Epithelial cell of proximal tubule (primary cell): ENCODE data around the gene MEIS2. TPM values are rescaled to one million over a fixed set of nuclear protein-coding genes. Genes with fewer than 3 reads are reported as not detected.

Experiments used
- DNase-seq: peaks from one replicate; pipeline ENCODE4 v3.0.0-alpha.2; 2011; ENCODE audit warnings: low read depth
- H3K4me3 ChIP-seq: 2 replicates; pipeline ENCODE4 v1.5.1; 2011; ENCODE audit warnings: low read depth, mild to moderate bottlenecking, low read length
- total RNA-seq: library from RNA; depleted of rRNA; stranded (reverse); fragments of >200 nt; gene quantifications from 2 replicates; pipeline ENCODE4 v1.2.3, GENCODE V29; 2015
- TF ChIP-seq, protein P1 (sequence below): conservative IDR thresholded peaks from 2 replicates; pipeline ENCODE4 v1.5.1; 2012; ENCODE audit warnings: low read depth, mild to moderate bottlenecking, low read length

The MEIS2 gene
- total RNA-seq, 1 donor from 2014 or later, result 14.0 TPM

DNA sequence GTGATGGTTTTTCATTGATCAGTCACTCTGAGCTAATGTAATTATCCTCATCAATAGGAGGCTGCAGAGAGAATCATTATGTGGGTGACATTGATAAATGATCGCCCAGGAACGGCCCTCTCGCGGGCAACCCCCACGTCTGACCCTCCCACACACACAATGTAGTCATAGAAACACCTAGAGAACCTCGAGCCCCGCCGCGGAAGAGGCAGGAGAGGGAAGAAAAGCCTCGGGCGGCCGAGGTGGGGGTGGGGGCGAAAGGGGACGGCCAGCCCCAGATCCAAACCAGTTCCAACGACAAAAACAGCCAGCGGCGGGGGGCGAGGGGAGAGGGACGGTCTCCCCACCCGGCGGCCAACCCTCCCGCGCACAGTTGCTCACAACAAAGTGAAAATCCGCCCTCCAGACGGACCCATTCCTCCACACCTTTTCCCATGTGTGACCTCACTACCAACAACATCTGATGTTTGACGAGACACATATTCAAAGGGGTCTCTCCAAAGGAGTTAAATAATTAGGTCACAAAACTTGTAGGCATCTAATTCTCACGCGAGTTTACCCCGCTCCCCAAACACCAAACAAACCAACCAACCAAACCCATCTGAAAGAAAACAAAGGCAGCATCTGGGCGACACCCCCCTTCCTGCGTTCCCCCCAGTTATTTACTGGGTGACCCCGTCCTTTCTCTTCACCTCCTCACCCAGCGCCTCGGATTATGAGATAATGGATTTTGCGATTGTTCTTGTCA lies 213.0 kb downstream of the MEIS2 start:
- DNase-seq, result no peak
- TF ChIP-seq, protein P1, sequence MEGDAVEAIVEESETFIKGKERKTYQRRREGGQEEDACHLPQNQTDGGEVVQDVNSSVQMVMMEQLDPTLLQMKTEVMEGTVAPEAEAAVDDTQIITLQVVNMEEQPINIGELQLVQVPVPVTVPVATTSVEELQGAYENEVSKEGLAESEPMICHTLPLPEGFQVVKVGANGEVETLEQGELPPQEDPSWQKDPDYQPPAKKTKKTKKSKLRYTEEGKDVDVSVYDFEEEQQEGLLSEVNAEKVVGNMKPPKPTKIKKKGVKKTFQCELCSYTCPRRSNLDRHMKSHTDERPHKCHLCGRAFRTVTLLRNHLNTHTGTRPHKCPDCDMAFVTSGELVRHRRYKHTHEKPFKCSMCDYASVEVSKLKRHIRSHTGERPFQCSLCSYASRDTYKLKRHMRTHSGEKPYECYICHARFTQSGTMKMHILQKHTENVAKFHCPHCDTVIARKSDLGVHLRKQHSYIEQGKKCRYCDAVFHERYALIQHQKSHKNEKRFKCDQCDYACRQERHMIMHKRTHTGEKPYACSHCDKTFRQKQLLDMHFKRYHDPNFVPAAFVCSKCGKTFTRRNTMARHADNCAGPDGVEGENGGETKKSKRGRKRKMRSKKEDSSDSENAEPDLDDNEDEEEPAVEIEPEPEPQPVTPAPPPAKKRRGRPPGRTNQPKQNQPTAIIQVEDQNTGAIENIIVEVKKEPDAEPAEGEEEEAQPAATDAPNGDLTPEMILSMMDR, result no peak
- no peak overlapping the region for H3K4me3 ChIP-seq

DNA sequence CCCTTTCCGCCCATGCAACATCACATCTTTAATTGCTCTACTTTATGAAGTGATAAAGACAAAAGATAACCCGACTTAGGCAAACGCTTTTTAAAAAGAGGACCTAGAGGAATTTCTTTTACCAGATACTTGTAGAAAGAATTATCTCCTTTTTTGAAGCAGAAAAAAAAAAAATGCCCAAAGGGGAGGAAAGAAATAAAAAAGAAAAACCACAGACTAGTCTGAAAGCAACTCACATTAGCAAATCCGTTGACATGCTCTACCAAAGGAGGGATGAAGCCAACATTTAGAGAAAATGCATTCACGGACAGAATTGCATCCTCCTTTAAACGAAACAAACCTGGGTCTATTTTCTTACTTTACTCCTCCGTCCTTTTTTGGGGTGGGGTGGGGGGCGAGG lies 213.6 kb downstream of the MEIS2 start:
- H3K4me3 ChIP-seq, result no peak overlapping the region
- TF ChIP-seq, protein P1, result no peak

DNA sequence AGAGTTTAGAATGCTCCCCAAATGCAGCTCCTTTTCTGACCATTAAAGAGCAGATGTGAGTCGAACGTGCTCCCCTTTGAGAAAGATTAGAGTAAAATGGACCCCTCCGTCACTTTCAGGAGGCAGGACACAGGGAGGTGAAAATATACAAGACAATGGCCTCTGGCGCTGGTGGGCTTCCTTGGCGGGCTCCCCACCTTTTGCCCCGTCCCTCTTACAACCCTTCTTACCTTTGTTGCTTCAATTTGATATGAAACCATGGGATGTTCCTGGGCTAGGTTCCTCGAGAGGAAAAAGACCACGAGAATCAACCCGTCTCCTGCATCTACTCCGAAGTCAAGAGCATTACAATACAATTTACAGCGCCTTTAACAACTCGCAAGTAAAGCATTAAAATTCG lies 214.2 kb downstream of the MEIS2 start:
- TF ChIP-seq, protein P1, result no peak
- no peak overlapping the region for H3K4me3 ChIP-seq
- DNase-seq, result no peak

More for the DNA sequence above, 213.6 kb downstream of the MEIS2 start:
- DNase-seq, result no peak

DNA sequence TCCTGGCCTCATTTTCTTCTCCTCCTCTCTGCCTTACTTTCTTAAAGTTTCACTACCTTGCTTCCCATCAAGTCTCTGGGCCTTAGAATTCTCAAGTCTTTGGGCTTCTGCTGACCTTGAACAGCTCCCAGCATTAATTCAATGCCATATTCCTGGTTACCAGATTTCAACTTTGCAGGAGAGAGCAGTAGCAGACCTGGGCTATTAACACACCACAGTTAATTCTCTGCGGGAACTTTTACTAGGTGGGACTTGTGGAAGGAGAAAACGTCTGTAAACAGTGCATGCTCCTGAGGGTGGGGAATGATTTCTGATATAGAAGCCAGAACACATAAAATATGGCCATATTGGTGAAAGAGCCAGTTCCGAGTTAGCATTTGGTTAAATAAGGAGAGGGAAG lies 214.6 kb downstream of the MEIS2 start:
- DNase-seq, result no peak
- TF ChIP-seq, protein P1, result no peak
- no peak overlapping the region for H3K4me3 ChIP-seq

DNA sequence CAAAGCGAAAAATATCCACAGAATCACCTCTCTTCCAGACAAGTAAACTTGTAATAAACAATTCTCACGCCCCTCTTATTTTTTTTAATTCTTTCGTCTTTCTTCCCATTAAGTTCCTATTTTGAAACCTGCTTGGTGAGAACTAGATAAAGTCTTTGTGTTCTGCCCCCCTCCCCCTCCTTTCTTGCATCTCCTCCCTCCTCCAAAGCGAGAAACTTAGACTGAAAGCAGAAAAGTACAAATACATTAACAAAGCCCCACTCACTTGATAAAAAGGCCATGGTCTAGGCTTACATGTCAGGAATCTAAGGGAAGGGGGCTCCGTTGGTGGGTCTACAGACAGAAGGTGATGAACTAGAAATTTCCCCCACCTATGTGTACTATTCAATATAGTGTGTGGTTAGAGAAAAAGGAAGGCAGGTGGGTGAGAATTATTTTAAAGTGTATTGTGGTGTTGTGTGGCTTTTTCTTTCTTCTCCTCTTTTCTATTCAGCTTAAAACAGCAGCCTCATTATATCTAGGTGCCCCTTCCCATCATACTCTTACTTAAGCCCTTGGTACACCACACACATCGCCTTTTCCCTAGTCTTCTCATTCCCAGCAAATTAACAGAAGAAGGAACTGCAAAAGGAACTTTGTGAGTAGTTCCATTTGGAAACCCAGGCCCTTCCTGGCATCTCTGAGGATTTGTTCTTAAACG lies 215.3 kb downstream of the MEIS2 start:
- TF ChIP-seq, protein P1, result no peak
- no peak for DNase-seq
- H3K4me3 ChIP-seq, result no peak overlapping the region

DNA sequence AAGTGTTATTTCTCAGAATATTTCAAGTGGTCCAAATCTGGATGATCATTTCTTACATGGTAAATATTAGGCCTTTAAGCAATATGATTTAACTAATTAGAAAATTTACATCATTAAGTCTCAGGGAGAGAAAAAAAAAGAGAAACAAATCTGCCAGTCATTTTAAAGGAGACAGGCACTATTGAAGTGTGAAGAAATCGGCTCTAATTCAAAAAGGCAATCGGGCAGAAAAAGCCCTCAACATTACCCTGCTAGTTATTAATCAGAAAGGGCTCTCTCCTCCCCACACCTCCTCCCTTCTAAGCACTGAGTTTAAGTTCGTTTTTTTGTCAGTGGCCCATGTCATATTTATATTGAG lies 215.9 kb downstream of the MEIS2 start:
- no peak overlapping the region for H3K4me3 ChIP-seq
- TF ChIP-seq, protein P1, result no peak
- DNase-seq, result no peak
